Left ventricle myocardium superior (tissue), 1 donor: ENCODE data around the gene ACOXL. TPM values are rescaled to one million over a fixed set of nuclear protein-coding genes. Genes with fewer than 3 reads are reported as not detected.

ENCODE experiments used
- ATAC-seq: fragments of 200-7000 bp; cut with Tn5 transposase; one replicate; pipeline ENCODE4 v1.9.1; 2020; ENCODE audit warnings: mild to moderate bottlenecking, moderate library complexity
- DNase-seq: peaks from one replicate; pipeline ENCODE4 v3.0.0-alpha.2; 2020
- intact Hi-C: fragments of 100-400 bp; cut with micrococcal nuclease; formaldehyde crosslinking; loops from one replicate; pipeline ENCODE4 v1.11.0; 2022
- total RNA-seq: library from RNA; stranded (reverse); fragmentation: NEBNext Ultra II Directional; extraction: Animal tissue kit (Norgen Biotek cat#: 25700); gene quantifications from one replicate; pipeline ENCODE4 v1.2.1, GENCODE V29; 2021
- donor health status: DM: no; HTN: yes; CAD: no; lungs with severe emphysema.

Gene ACOXL
- total RNA-seq, 1 donor from 2014 or later = 0.10 TPM

DNA sequence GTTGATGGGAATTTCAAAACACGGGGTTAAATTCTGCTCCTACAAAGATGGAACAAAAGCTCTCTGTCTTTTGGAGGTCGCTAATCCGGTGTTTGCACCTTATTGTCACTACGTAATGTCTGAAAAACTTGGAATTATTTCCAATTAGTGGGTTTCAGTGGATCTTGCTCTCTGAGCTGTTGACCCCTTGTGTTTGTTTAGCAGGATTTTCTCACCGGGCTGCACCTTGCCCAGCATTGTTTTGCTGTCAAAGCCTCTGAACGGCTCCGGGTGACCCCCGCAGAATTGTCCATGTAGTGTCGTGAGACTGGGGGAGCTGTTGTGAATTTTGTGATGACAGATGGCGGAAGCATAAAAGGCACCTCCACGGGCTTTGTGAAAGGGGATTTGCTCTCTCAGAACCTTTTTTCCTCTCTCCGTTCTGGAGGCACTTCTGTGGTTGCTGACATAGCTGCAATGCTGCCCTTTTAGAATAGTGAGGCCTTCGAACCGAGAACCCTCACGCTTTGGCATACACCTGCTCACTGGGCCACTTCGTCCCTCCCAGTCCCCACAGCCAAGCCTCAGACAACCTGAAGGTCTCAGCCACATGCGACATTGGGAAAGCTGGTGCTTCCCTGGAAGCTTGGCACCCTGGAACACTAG lies 129.4 kb downstream of the ACOXL start:
- DNase-seq (no peak), ATAC-seq (no peak)
- intact Hi-C loops = no loop called here

DNA sequence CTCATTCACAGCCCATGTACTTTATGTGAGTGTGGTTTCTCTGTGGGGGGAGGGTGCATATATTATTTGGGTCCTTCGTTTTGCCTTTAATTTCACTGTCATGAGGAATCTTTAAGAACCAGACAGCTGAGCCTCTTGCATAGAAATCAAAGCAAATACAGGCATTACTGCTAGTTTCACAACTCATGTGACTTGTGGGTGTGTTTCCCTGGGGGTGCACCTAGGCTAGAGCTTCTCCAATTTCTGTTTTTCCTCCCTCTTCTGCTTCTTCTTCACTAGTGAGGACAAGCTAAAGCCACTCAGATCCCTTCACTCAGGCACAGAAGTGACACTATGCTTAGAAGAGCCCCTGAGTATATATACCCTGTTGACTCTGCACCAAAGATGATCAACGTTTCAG lies 131.4 kb downstream of the ACOXL start:
- no peak for ATAC-seq
- no peak for DNase-seq
- intact Hi-C loops = no loop called here

DNA sequence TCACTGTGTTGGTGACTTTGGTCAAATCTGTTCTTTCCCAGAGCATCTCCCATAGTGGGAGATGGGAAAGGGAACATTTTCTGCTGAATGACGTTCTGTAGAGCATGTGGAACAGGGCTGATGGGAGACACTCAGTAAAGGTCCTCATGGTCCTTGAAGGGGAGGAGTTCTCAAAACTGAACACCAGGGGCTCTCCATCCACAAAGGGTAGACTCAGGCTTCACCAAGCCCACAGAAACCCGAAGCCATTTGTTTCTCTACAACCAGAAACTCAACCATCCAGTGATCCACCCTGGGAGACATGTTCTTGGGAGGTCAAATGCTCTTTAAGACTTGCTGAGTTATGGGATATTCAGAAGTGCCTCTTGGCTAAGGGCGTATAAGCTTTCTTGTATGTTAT lies 131.8 kb downstream of the ACOXL start:
- intact Hi-C loops = no loop called here
- no peak for DNase-seq
- no peak for ATAC-seq

GRCh38 chr2:110864731-110865130 lies 132.4 kb downstream of the ACOXL start:
- intact Hi-C loops = no loop called here
- DNase-seq = no peak
- no peak for ATAC-seq

GRCh38 chr2:110865188-110865587 lies 132.8 kb downstream of the ACOXL start:
- ATAC-seq (no peak), DNase-seq (no peak)
- intact Hi-C loops = no loop called here

GRCh38 chr2:110866045-110866444 lies 133.7 kb downstream of the ACOXL start:
- intact Hi-C loops = no loop called here
- DNase-seq (no peak), ATAC-seq (no peak)

- no peak for ATAC-seq
These were observed 134.1 kb downstream of the ACOXL start for GRCh38 chr2:110866466-110866865.

GRCh38 chr2:110867078-110867477 lies 134.7 kb downstream of the ACOXL start:
- ATAC-seq (no peak), DNase-seq (no peak)
- intact Hi-C loops = no loop called here

More at GRCh38 chr2:110866466-110866865, 134.1 kb downstream of the ACOXL start:
- DNase-seq = no peak
- intact Hi-C loops = no loop called here

DNA sequence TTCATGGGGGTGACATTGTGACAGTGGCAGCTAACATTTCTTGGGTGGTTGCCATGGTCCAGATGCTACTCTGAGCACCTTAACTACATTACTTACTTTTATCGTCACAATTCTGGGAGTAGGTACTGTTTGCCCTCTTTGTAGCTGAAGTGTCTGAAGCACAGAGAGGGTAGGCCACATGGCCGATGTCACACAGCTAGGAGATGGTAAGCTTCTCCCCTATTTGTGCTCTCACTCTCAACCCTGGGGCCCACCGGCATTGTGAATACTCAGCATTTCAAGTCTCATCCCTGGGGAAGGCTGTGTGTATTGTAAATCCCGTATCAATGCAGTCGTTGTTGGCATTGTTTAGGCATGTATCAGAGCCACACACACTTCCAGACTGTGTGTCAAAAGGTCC lies 136.6 kb downstream of the ACOXL start:
- ATAC-seq (no peak), DNase-seq (no peak)
- intact Hi-C loops = no loop called here

DNA sequence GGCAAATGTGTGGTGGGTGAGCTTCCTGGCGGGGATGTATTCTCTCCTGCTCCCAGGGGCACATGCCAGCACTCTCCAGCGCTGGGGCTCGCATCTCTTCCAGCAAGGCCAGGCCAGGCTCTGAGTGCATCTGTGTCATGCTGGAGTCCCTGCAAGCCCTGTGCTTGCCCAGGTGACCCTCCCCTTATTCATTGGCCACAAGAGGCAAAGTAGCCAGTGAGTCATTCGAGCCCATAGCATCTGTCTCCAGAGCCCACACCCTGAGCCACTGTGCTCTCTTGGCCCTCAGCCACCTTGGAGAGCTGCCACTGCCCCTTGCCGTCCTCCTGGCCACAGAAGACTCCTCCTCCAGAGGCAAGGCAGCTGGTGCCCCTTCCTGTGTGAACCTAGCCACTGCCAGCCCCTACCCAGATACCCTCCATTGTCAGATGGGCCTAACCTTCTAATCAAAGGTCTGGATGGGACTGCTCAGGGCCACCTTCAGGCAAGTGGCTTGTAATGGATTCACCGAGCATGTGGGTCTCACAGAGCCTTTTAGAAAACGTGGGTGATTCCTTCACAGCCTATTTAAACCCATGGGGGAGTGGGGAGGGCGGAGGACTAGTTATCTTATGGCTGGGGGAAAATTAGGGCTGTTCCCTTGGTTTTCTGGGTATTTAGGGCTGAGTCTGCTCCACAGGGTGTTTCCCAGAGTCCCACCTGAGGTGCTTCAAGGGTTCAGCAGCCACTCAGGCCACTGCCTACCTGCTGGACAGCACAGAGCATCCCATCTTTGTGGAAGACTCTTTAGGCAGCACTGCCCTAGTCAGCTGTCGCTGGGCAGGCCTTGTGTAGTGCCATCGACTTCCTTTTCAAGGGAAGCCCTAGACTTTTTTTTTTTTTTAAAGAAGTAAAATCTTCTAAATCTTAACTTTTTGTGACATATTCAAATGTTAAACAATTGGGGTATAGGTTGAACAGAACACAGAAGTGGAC lies 137.4 kb downstream of the ACOXL start:
- intact Hi-C loops = no loop called here
- no peak for ATAC-seq
- DNase-seq = no peak

DNA sequence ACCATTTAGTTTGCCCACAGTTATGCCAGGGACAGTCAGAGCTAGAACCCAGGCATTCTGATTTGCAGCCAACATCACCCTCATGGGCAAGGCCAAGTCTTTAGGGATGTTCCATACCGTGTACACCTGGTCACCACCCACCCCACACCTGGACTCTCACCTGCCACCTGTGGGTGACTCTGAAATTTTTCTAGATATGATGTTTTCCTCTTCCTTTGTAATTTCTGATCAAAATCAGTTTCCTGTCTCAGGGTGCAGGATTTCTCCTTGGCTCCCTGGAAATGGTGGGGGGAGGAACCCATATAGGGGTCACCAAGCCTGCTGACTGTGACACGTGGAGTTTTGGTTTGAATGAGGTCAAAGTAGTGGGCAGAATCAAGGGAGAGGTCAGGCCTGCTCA lies 138.2 kb downstream of the ACOXL start:
- intact Hi-C loops = no loop called here
- ATAC-seq (no peak), DNase-seq (no peak)

- DNase-seq = no peak
- no peak for ATAC-seq
- intact Hi-C loops = no loop called here
These were observed 139.3 kb downstream of the ACOXL start for GRCh38 chr2:110871637-110872036.

GRCh38 chr2:110872521-110872920 lies 140.1 kb downstream of the ACOXL start:
- DNase-seq (no peak), ATAC-seq (no peak)
- intact Hi-C loops = no loop called here

DNA sequence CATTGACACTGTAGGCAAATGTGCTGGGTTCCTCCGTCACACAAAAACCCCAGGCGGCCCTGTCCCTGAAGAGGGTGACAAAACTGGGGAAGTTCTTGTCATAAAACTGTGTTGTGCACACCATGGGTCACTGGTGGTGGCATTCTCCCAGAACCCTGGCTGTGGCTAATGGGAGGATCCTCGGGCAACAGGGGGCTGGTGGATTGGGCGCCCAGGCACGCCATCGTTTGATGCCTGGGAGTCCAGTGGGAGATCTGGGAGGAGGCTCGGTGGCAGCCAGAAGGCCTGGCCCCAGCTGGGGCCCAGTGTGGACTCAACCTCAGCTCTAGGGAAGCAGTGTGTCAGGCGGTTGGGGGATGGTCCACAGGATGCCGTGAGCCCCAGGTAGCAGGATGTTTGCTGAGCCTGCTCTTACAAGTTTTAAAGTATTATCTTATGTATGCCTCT lies 140.7 kb downstream of the ACOXL start:
- intact Hi-C loops = no loop called here
- no peak for ATAC-seq
- DNase-seq = no peak

- no peak for ATAC-seq
- DNase-seq = no peak
- intact Hi-C loops = no loop called here
These were observed 141.5 kb downstream of the ACOXL start for GRCh38 chr2:110873597-110874452.

- no peak for ATAC-seq
- intact Hi-C loops = no loop called here
- no peak for DNase-seq
These were observed 142.3 kb downstream of the ACOXL start for GRCh38 chr2:110874453-110875383.

- ATAC-seq = no peak
- intact Hi-C loops = no loop called here
- DNase-seq = no peak
These were observed 143.0 kb downstream of the ACOXL start for GRCh38 chr2:110875384-110875725.

DNA sequence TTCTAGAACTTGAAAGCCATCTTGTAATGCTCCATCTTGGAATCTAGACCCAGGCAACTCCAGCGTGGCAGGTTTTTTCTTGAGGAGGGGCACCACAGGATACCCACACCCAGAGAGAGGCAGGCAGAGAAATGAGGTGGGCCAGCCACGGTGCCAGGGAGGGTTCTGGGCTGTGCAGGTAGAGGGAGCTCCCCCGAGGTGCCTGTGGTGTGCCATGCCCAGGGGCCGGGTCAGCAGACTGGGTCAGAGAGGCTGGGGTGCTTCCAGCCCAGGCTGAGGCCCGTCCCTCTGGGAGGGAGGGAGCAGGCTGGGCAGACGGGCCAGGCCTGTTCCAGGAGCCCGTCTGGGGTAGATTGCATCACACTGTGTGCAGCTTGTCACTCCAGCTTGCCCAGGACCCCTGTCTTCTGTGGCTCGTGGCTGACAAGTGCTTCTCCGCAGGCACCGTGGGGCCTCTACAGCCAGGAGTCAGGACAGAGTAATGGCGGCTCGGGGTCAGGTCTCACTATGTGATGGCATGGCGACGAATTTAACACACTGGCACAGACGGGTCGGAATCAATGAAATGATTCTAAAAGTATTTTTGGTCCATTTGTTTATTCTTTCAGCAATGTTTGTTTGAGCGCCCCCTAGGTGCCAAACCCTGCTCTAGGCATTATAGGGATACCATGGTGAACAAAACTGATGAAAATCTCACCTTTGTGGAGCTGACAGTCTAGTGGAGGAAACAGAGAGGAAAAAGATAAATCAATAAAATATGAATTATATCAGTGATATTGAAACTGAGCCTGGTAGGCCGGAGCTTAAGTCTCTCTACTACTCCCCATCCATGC lies 144.0 kb downstream of the ACOXL start:
- intact Hi-C loops = no loop called here
- DNase-seq (no peak), ATAC-seq (no peak)
